Osteoblast (primary cell): Measurements from ENCODE around the gene GAN. TPM values are rescaled to one million over a fixed set of nuclear protein-coding genes. Genes with fewer than 3 reads are reported as not detected.
A peak's percentile ranks its signal among the peaks of the same experiment; 100 is the strongest.

ENCODE experiments used
- DNase-seq: peaks from one replicate; pipeline ENCODE4 v3.0.0; 2011; ENCODE audit warnings: low spot score, mixed read lengths; ENCODE audit not compliant: insufficient read length; ENCODE audit errors: missing footprints
- H2AFZ ChIP-seq: 2 replicates; pipeline ENCODE4 v1.6.0; 2011; ENCODE audit warnings: mild to moderate bottlenecking, low read length
- H3K27ac ChIP-seq: 2 replicates; pipeline ENCODE4 v1.5.1; 2011; ENCODE audit warnings: mild to moderate bottlenecking, low read depth, low read length, moderate library complexity
- H3K27me3 ChIP-seq: 2 replicates; pipeline ENCODE4 v1.6.0; 2012; ENCODE audit warnings: mild to moderate bottlenecking, control low read depth, inconsistent platforms, low read length, moderate library complexity; ENCODE audit not compliant: insufficient read depth
- H3K36me3 ChIP-seq: 2 replicates; pipeline ENCODE4 v1.5.1; 2011; ENCODE audit warnings: mild to moderate bottlenecking, low read length, control low read depth, moderate library complexity; ENCODE audit not compliant: insufficient read depth
- H3K4me1 ChIP-seq: 2 replicates; pipeline ENCODE4 v1.5.1; 2011; ENCODE audit warnings: mild to moderate bottlenecking, low read length, control low read depth, moderate library complexity; ENCODE audit not compliant: insufficient read depth
- H3K4me2 ChIP-seq: 2 replicates; pipeline ENCODE4 v1.6.0; 2011; ENCODE audit warnings: mild to moderate bottlenecking, low read length; ENCODE audit not compliant: insufficient read depth
- H3K4me3 ChIP-seq: fragments of 200-600 bp; sonication (generic); 3 replicates; pipeline ENCODE4 v1.5.1; 2012; ENCODE audit warnings: mild to moderate bottlenecking, low read length, inconsistent platforms; ENCODE audit not compliant: insufficient read depth
- H3K79me2 ChIP-seq: 2 replicates; pipeline ENCODE4 v1.6.0; 2012; ENCODE audit warnings: mild to moderate bottlenecking, low read length, control low read depth, inconsistent platforms; ENCODE audit not compliant: insufficient read depth
- H3K9me3 ChIP-seq: 2 replicates; pipeline ENCODE4 v1.5.1; 2011; ENCODE audit warnings: low read depth, low read length, control low read depth
- H4K20me1 ChIP-seq: 2 replicates; pipeline ENCODE4 v1.6.0; 2012; ENCODE audit warnings: mild to moderate bottlenecking, low read length, control low read depth; ENCODE audit not compliant: insufficient read depth
- CTCF ChIP-seq: IDR thresholded peaks from 2 replicates; pipeline ENCODE4 v1.5.1; 2011; ENCODE audit warnings: mild to moderate bottlenecking, low read depth, low read length, moderate library complexity; ENCODE audit errors: extremely low read depth
- total RNA-seq: library from RNA; depleted of rRNA; stranded (reverse); fragments of >200 nt; gene quantifications from 2 replicates; pipeline ENCODE4 v1.2.3, GENCODE V29; 2012

Gene GAN
- total RNA-seq, 1 donor: 10.9 TPM

- no peaks in the 10 kb centered on the region for H3K9me3 ChIP-seq
- no peaks in the 10 kb centered on the region for H4K20me1 ChIP-seq
- no peak overlapping the region for H3K4me3 ChIP-seq
- DNase-seq: no peak
- no peak overlapping the region for H2AFZ ChIP-seq
- no peak overlapping the region for H3K4me2 ChIP-seq
- H3K36me3 ChIP-seq: no peaks in the 10 kb centered on the region
- no peaks in the 10 kb centered on the region for H3K79me2 ChIP-seq
- no peak for TF ChIP-seq CTCF
- H3K4me1 ChIP-seq: peaks cover 23% of the 10 kb centered on the region
- peak overlapping the region; percentile 2 for H3K27ac ChIP-seq
- peaks cover 10% of the 10 kb centered on the region for H3K27me3 ChIP-seq
Observed at GRCh38 chr16:81435567-81435966, 120.8 kb downstream of the GAN start.

GRCh38 chr16:81436386-81436785 lies 121.6 kb downstream of the GAN start:
- H3K27ac ChIP-seq: peak overlapping the region; percentile 46
- no peaks in the 10 kb centered on the region for H4K20me1 ChIP-seq
- H2AFZ ChIP-seq: no peak overlapping the region
- peak; percentile 91 for DNase-seq
- H3K9me3 ChIP-seq: no peaks in the 10 kb centered on the region
- H3K4me3 ChIP-seq: no peak overlapping the region
- no peak overlapping the region for H3K4me2 ChIP-seq
- no peaks in the 10 kb centered on the region for H3K79me2 ChIP-seq
- no peak for TF ChIP-seq CTCF
- peaks cover 19% of the 10 kb centered on the region for H3K4me1 ChIP-seq
- peaks cover 18% of the 10 kb centered on the region for H3K27me3 ChIP-seq
- H3K36me3 ChIP-seq: no peaks in the 10 kb centered on the region

DNA sequence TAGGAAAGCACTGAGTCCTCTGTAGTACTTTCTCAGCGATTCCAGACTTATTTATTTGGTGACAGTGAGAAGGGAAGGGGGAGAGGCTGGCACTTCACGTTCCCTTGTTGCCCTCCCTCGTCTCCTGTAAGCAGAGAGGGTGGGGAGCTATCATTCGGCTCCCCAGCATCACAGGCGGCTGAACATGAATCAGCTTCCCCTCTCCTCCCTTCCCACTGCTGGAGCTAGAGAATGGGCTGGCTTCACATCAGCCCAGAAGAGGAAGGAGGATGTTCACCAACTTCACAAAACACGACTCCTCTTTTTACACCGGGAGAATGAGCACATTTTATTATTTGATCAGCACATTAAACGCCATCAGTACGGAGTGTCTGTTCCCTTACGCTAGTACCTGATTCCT lies 123.1 kb downstream of the GAN start:
- Histone ChIP-seq H3K4me3 (no peak overlapping the region), H3K4me2 (no peak overlapping the region), H3K4me1 (peaks cover 8% of the 10 kb centered on the region), H4K20me1 (no peaks in the 10 kb centered on the region), H3K36me3 (no peaks in the 10 kb centered on the region), H3K9me3 (no peaks in the 10 kb centered on the region), H3K79me2 (no peaks in the 10 kb centered on the region), H2AFZ (peak overlapping the region; percentile 82), H3K27ac (no peak overlapping the region), H3K27me3 (peaks cover 27% of the 10 kb centered on the region)
- TF ChIP-seq CTCF: no peak
- peak; percentile 86 for DNase-seq

Other genes with a start within 250 kb of the GAN start
- 0.59 and 2.2 TPM in 2 replicates for gene C16orf46, start 237.7 kb upstream of the GAN start, total RNA-seq
- gene GCSH, start 218.6 kb upstream of the GAN start, total RNA-seq: 18.1 and 19.2 TPM in 2 replicates
- gene BCO1, start 76.3 kb upstream of the GAN start, total RNA-seq: not detected in 2 replicates
- gene CMIP, start 129.8 kb downstream of the GAN start, total RNA-seq: 6.2 and 8.3 TPM in 2 replicates